ENCODE data around the gene SAMD11.
"Not testable (repeated sequence)": the region's sequence is repeated elsewhere in the genome, so short reads cannot be mapped to it uniquely, and the experiment has no call there.

Gene SAMD11

DNA sequence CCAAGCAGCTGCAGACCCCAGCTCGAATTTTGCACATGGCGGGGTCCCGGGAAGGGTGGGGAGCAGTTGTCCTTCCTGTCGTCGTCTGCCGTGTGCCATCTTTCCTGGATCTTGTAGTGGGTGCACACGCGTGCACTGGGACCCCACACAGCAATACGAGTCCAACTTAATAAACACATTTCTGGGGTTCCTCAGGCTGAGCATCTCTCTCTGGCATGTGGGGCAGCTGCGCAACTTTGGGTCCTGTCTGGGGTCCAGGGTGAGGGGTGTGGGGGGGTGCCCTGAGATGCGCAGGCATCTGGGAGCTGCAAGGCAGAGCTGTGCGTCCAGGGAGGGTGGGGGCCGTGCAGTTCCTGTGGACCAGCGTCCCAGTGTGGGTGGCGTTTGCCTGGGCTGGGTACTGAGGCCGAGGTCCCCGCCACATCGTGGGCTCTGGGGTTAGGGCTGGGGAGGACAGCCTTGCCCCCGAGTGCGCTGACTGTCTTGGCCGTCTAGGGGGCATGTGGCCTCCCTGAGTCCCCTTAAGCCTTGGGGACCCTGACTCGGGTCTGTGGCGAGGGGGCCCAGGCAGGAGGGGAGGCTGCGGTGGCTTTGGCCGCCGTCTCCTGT lies 41.9 kb downstream of the SAMD11 start:
- DNase-seq: no peak

DNA sequence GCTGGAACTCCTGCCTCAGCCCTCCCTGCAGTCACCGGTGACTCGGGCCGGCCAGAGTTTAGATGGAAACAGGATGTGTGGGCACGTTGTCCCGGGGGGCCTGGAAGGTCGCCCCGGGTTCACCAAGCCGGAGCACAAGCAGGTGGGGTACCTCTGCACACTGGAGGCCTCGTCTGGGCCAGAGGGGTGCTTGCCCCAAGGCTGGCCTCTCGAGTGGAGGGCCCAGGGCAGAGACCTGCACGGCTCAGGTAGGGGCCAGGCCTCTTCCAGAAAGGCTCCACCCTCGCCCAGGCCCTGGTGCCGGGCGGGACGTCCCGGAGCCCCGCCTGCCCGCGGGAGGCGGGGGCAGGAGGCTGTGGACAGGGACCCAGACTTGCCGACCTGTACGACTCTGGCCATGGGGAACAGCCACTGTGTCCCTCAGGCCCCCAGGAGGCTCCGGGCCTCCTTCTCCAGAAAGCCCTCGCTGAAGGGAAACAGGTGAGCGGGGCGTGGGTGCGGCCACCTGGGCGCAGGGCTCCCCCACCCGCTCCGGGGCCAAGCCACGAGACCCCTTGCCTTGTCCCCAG lies 42.5 kb downstream of the SAMD11 start, which contains the start of gene PLEKHN1:
Gene PLEKHN1 (plus strand): TSS at position 348 of the 569 bp plus-strand sequence. CDS start 50 bp downstream, at position 398.
- no peak for DNase-seq

DNA sequence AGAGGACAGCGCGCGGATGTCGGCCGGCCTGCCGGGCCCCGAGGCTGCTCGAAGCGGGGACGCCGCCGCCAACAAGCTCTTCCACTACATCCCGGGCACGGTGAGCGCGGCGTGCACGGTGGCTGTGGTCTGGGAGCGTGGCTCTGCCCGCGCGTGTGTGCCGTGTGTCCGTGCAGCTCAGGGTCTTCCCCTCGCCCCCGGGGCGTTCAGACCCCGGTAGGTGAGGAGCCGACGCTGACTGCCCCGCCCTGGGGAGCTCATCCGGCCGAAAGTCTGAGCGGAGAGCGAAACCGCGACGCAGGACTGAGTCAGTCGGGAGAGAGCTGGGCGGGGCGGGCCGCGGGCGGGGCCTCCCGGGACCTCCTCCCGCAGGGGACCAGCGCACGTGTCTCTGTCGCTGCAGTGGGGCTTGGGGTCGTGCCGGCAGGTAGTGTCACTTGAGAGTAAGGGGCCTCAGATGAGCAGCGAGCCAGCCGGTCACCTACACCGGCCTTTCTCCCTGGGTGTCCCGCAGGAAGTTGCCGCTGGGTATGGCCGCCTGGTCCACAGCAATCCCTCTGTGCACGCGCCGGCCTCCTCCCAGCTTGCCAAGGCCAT lies 43.1 kb downstream of the SAMD11 start:
- no peak for DNase-seq

DNA sequence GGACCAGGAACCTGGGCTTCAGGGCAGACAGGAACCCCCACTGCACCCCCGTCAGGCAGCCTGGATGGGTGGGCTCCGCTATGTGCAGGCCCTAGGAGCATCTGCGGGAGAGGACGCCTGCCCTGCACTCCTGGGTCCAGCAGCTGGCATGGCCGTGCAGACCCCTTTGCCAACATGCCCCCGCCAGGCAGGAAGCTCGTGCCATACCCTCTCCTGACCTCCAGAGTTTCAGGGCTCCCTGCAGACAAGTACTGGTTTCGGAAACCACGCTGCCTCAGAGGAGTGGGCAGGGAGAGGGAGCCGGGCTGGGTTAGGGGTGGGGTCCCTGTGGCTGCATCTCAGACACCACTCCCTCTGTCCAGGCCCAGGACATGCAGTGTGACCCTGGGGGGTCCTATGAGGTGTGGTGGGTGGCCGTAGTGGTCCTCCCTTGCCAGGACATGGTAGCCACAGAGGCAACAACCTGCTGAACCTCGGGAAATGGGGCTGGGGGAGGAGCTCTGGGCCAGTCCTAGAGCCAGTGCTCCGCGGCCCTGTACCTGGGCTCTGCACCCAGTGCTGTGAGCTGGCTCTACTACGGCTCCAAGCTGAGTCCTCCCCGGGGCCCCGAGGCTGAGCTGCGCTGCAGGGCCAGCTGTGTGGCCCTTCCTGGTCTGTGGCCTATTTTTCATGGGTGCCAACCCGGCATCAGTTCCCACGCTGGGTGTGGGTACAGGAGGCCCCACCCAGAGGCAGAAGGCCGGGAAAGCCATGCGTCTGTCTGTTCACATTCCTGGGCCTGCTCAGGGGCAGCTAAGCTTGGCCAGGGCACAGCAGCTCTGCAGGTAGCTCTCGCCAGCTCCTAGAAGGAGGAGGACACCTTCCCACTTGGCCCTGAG lies 44.0 kb downstream of the SAMD11 start:
- DNase-seq: no peak

DNA sequence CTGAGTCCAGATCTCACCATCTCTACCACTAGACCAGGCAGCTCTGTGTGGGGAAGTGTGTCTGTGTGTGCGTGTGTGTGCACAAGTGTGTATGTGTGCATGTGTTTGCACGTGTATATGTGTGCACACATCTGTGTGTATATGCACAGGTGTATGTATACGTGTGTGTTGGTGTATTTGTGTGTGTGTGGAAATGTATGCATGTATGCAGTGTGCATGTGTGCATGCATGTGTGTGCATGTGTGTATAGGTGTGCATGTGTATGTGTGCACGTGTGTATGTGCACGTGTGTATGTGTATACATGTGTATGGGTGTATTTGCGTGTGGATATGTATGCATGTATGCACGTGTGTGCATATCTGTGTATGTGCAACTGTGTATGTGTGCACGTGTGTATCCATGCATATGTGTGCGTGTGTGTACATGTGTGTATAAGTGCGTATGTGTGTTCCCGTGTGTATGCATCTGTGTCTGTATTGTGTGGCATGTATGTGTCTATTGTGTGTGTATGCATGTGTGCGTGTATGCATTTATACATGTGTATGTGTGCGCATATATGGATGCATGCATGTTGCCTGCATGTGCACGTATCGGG lies 45.6 kb downstream of the SAMD11 start:
- DNase-seq: no peak

DNA sequence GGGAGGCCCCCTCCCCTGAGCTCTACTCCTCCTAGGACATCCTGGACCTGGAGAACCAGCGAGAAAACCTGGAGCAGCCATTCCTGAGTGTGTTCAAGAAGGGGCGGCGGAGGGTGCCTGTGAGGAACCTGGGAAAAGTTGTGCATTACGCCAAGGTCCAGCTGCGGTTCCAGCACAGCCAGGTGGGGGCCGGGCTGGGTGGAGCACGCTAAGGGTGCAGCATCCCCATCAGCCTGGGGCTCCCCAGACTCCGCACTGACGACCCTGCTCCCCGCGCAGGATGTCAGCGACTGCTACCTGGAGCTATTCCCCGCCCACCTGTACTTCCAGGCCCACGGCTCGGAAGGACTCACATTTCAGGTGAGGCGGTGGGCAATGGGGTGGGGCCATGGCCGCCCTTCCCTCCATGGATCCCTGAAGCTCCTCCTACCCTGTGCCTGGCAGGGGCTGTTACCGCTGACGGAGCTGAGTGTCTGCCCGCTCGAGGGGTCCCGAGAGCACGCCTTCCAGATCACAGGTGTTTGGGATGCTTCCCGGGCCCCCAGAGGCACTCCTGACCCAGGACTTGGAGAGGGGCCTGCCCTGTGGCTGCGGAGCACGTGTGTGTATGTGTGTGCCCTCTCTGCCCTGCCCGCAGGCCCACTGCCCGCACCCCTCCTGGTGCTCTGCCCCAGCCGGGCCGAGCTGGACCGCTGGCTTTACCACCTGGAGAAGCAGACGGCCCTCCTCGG lies 46.7 kb downstream of the SAMD11 start:
- DNase-seq: no peak

DNA sequence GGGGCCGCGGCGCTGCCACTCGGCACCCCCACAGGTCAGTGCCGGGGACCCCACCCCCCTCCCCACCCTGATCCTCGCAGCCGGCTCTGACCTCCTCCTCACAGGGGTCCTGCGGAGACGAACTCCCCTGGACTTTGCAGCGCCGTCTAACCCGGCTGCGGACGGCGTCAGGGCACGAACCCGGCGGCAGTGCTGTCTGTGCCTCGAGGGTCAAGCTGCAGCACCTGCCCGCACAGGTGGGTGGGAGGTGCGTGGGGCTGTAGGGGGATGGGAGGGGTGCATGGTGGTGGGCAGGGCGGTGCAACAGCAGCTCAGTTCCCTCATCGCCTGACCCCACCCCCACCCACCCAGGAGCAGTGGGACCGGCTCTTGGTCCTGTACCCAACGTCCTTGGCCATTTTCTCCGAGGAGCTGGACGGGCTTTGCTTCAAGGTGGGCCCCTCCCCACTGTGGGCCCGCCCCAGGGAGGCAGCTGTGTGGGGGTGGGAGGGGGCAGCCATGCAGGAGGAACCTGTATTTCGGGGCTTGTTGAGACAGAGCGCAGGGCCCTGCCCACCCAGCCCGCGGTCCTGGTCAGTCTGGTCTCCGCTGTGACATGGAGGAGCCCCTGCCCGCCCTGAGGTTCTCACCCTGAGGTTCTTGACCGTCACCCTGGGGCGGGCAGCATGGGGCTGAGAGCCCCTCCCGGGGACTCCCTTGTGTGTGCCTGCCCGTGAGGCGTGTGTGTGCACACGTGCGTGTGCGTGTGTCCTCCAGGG lies 47.4 kb downstream of the SAMD11 start:
- DNase-seq: no peak

DNA sequence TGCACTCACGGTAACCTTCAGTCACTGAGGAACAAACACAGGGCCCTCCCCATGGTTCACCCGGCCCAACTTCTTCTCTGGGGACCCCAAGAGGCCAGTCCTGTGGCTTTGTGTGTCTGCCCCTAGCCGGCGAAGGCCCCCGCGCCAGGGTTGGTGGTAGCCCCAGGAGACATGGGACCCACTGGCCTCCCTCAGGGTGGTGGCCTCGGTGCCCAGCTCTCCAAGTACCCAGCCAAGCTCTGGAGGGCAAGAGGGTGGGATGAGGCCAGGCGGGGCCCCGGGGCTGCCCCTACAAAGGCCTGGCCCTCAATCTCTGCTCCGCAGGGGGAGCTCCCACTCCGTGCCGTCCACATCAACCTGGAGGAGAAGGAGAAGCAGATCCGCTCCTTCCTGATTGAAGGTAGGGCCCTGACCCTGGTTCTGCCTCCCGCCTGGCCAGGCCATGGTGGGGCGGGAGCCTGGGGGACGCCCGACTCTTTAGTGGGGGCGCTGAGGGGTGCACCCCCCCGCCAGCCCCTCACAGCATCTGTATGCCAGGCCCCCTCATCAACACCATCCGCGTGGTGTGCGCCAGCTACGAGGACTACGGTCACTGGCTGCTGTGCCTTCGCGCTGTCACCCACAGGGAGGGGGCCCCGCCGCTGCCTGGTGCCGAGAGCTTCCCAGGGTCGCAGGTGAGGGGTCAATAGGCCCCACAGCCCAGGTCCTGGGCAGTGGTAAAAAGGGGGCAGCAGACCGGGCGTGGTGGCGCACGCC lies 48.2 kb downstream of the SAMD11 start:
- no peak for DNase-seq

DNA sequence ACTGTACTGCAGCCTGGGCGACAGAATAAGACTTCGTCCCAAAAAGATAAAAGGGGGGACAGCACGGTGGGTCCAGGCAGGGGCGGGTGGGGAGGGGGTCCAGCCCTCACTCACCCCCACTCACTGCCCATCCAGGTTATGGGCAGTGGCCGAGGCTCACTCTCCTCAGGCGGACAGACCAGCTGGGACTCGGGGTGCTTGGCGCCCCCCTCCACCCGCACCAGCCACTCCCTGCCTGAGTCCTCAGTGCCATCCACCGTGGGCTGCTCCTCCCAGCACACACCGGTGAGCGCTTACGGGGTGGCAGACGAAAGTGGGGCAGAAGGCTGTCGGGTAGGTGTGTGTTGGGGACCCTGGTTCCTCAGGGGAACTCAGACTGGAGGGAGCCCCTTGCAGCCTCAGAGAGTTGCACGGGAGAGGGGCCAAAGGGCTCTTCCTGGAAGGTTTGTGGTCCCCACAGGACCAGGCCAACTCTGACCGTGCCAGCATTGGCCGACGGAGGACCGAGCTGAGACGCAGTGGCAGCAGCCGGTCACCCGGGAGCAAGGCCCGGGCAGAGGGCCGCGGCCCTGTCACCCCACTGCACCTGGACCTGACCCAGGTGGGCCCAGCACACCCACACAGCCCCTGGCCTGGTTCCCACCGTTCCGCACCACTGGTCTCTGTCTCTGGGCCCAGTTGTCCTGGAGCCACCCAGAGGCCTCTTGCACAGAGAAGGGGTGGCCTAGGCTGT lies 49.2 kb downstream of the SAMD11 start:
- DNase-seq: no peak

DNA sequence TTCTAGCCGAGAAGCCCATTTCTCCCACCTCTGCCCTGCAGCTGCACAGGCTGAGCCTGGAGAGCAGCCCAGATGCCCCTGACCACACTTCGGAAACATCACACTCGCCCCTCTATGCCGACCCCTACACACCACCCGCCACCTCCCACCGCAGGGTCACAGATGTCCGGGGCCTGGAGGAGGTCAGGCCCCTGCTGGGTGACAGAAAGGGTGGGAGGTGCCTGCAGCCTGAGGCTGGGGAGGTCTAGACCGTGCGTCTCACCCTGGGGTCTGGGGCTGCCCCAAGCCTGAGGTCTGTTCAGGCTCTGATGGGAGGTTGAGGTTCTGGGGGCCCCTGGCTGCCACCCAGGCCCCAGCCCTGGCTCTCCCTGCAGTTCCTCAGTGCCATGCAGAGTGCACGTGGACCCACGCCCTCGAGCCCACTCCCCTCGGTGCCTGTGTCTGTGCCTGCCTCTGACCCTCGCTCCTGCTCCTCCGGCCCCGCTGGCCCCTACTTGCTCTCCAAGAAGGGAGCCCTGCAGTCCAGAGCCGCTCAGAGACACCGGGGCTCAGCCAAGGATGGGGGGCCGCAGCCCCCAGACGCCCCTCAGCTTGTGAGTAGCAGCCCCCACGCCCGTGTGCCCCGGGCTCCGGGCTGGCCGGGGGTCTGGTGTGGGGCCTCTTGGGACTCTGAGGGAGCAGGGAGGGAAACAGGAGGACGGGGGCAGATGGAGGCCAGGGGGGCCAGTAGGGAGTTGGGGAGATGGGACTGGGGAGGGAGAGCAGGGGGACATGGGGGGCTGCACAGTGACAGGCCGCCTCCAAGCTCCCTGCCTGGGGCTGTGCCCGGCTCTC lies 50.0 kb downstream of the SAMD11 start:
- no peak for DNase-seq

DNA sequence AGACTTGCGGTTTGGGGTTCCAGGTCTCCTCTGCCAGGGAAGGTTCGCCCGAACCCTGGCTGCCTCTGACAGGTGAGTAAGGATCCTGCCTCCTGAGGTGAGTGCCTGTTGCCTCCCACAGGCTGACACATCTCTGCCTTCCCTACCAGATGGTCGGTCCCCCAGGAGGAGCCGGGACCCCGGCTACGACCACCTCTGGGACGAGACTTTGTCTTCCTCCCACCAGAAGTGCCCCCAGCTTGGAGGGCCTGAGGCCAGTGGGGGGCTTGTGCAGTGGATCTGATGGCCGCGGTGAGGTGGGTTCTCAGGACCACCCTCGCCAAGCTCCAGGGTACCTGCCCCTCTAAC lies 50.5 kb downstream of the SAMD11 start:
- DNase-seq: no peak

DNA sequence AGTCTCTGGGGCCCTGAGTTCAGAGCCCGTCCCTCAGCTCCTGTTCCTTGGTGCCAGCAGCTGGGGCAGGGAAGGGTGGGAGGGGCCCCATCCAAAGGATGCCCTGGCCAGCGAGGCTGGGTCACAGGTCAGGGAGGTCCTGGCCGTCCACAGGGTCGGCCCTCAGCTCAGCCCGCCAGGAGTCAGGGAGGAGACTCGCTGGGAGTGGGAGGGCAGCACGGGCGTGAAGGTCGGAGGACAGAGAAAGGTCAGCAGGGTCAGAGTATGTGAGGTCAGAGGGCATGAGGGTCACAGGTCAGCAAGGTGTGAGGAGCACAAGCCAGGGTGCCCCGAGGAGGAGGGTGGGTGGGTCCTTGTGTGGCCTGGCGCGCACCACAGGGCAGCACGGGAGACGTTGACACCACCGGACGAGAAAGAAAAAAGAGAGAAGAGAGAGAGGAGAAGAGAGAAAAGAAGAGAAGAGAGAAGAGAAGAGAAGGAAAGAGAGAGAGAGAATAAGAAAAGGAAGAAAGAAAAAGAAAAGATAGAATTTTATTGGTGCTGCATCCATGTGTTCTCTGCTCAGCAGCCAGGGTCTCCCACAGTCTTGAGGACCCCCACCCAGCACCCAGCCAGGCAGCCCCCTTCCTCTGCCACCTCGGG lies 51.1 kb downstream of the SAMD11 start:
- no peak for DNase-seq

DNA sequence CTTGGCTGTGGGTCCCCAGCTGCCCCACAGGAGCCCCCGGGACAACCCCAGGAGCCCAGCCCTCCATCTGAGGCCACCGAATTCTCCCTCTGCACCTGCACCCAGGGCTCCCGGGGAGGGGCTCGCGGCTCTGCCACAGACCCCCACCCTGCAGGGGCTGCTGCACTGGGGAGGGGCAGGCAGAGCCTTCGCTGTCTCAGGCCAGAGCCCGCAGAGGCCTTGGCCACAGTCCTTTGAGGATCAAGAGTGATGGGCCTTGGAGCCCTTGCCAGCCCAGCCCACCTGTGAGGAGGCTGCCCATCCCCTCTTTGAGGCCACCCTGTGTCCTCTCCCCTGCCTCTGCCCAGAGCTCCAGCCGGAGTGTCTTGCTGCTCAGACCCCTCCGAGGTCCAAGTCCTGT lies 51.6 kb downstream of the SAMD11 start:
- DNase-seq: no peak

DNA sequence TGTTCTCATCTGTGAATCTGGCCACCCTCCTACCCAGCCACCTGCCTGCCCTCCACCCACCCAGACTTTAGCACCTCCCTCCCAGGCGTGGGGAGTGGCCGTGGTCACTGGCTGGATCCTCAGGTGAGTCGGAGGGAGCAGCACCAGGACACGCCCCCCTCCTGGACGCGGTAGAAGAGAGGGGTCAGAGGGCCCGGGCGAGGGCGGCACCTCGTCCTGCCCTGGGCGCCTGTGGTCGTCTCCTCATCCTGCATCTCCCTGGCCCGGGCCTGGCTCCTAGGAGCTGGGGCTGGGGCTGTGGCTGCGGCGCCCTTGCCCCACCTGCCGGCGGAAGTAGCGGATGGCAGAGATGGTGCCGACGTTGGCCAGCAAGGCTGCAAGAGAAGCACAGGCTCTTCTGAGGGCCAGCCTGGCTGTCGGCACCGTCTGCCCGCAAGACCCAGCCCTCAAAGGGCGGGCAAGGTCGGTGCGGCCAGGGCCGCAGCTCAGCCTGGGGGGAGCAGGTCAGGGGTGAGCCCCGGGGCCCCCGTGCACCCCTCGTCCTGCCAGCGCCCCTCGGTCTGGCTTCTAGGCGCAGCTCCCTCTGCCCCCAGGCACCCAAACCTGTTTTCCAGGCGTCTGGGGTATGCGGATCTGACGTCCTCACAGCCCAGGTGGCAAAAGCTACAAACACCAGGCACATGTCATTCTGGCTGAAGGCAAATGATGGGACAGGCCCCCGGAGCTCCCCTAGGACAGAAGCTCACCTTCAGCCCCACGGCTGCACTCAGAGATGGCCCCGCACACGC lies 52.4 kb downstream of the SAMD11 start:
- DNase-seq: peak in 1 of 2 experiments; percentile 85

DNA sequence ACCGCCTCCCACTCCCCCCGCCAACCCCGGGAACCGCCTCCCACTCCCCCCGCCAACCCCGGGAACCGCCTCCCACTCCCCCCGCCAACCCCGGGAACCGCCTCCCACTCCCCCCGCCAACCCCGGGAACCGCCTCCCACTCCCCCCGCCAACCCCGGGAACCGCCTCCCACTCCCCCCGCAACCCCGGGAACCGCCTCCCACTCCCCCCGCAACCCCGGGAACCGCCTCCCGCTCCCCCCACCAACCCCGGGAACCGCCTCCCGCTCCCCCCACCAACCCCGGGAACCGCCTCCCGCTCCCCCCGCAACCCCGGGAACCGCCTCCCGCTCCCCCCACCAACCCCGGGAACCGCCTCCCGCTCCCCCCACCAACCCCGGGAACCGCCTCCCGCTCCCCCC lies 53.1 kb downstream of the SAMD11 start:
- not testable (repeated sequence) for DNase-seq

DNA sequence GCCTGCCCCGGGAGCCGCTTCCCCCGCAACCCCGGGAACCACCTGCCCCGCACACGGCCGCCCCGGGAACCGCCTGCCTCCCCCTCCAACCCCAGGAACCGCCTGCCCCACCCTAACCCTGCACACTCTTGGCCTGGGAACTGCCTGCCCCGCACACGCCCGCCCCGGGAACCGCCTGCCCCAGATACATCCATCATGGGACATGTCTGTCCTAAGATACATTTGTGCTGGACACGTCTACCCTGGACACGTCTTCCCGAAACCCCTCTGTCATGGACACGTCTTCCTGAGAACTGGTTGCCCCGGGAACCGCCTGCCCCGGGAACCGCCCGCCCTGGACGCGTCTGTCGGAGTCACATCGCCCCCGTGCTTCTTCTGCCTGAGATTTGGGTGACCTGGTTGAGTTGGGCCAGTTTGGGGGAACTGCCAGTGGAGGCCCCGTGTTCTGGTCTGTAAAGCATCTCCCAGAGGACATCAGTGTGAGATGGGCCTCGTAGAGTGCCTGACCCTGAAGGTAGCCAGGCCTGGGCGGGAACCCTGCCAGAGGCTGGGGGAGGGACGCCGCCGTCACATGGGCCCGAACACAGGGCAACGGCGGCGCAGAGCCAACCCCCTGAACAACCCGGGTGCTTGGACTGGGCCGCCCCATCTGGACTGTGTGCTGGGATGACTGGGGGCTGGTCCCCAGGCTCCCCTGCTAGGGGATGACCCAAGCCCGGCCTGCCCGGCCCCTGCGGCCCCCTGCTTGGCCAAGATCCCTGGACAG lies 54.5 kb downstream of the SAMD11 start:
- peak in 1 of 2 experiments; percentile 41 for DNase-seq

All from NCI-H446 (cell line).